Embryonic facial prominence (tissue), 1 donor: Measurements from ENCODE around the gene DGKD.

Experiments
- DNase-seq: peaks from one replicate; pipeline ENCODE4 v3.0.0-alpha.2; 2016; ENCODE audit errors: extremely low spot score

DGKD gene

GRCh38 chr2:233501198-233502076, 147.1 kb downstream of the DGKD start:
- no peak for DNase-seq

GRCh38 chr2:233503481-233503880, 149.2 kb downstream of the DGKD start:
- DNase-seq: no peak

GRCh38 chr2:233503947-233504637, 149.8 kb downstream of the DGKD start:
- DNase-seq: no peak

GRCh38 chr2:233513953-233514655, 159.8 kb downstream of the DGKD start:
- DNase-seq: no peak

- DNase-seq: no peak
Observed at GRCh38 chr2:233519787-233520611, 165.7 kb downstream of the DGKD start.
